ENCODE data around the gene ADAMTS6. TPM values are rescaled to one million over a fixed set of nuclear protein-coding genes. Genes with fewer than 3 reads are reported as not detected.

ADAMTS6 gene
- total RNA-seq, 4 donors from 2014 or later, result 4.9 to 40.0 (median 7.3) TPM

GRCh38 chr5:65288657-65289056, 193.1 kb downstream of the ADAMTS6 start:
- Histone ChIP-seq H3K4me1 (no peaks in the 10 kb centered on the region), H3K4me3 (no peak overlapping the region), H3K27me3 (no peaks in the 10 kb centered on the region), H3K27ac (no peak overlapping the region), H3K36me3 (no peaks in the 10 kb centered on the region), H3K9me3 (no peaks in the 10 kb centered on the region)
- no peak for TF ChIP-seq POLR2A (IDR thresholded peaks at IDR 0.05)
- no peak for TF ChIP-seq CTCF (IDR thresholded peaks at IDR 0.05)
- no peak for DNase-seq
- intact Hi-C loops (cut with DNase I; ENCODE audit: low total_unique reads), result no loop called here

- Histone ChIP-seq H3K4me1 (no peaks in the 10 kb centered on the region), H3K27me3 (no peaks in the 10 kb centered on the region), H3K36me3 (no peaks in the 10 kb centered on the region), H3K4me3 (no peak overlapping the region), H3K27ac (no peak overlapping the region), H3K9me3 (no peaks in the 10 kb centered on the region)
- TF ChIP-seq POLR2A (IDR thresholded peaks at IDR 0.05), result no peak
- no peak for TF ChIP-seq CTCF (IDR thresholded peaks at IDR 0.05)
- intact Hi-C loops (cut with DNase I; ENCODE audit: low total_unique reads), result no loop called here
- DNase-seq, result no peak
These were observed 202.1 kb downstream of the ADAMTS6 start for GRCh38 chr5:65279603-65280002.

GRCh38 chr5:65276178-65276890, 205.4 kb downstream of the ADAMTS6 start:
- TF ChIP-seq POLR2A (IDR thresholded peaks at IDR 0.05), result no peak
- TF ChIP-seq CTCF (IDR thresholded peaks at IDR 0.05), result no peak
- Histone ChIP-seq H3K4me3 (no peak overlapping the region), H3K4me1 (no peaks in the 10 kb centered on the region), H3K27ac (no peak overlapping the region), H3K36me3 (no peaks in the 10 kb centered on the region), H3K27me3 (no peaks in the 10 kb centered on the region), H3K9me3 (no peaks in the 10 kb centered on the region)
- intact Hi-C loops (cut with DNase I; ENCODE audit: low total_unique reads), result no loop called here
- DNase-seq, result no peak

DNA sequence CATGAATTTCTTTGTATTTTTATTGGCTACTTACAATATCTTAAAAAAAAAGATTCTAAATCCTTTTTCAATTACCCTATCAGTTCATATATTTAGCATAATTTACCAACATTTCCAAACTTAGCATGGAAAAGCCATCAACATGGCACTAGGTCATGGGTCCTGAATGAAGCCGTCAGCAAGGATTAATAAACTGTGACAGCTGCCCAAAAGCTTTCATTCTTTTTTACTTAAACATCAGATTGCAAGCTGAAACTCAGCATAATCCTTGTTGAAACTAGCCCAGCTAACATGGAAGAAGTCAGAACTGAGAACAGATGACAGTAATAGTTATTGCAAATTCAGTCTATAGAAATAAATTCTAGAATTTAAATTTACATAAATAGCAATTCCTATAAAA, 209.8 kb downstream of the ADAMTS6 start:
- Histone ChIP-seq H3K9me3 (no peaks in the 10 kb centered on the region), H3K27me3 (no peaks in the 10 kb centered on the region), H3K27ac (no peak overlapping the region), H3K36me3 (no peaks in the 10 kb centered on the region), H3K4me1 (no peaks in the 10 kb centered on the region), H3K4me3 (no peak overlapping the region)
- TF ChIP-seq CTCF (IDR thresholded peaks at IDR 0.05) (no peak), POLR2A (IDR thresholded peaks at IDR 0.05) (no peak)
- DNase-seq, result no peak
- intact Hi-C loops (cut with DNase I; ENCODE audit: low total_unique reads), result no loop called here

DNA sequence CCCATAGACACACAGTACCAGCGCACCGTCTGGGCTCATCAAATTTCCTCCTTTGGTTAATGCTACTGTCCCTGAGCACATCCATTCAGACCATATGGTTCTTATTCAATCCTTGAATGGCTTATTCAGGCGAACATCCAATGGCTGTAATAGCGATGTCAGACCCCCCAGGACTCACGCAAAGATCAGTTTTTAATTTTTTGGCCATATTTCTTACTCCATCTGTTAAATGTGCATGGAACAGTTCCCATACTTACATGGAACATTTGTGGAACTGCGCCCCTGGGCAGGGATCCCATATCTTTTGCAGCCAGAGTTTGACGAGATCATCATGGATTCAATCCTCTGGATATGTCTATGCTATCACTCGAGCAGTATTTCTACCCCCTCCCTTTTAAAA, 213.2 kb downstream of the ADAMTS6 start:
- Histone ChIP-seq H3K27ac (no peak overlapping the region), H3K27me3 (no peaks in the 10 kb centered on the region), H3K4me1 (no peaks in the 10 kb centered on the region), H3K4me3 (no peak overlapping the region), H3K9me3 (no peaks in the 10 kb centered on the region), H3K36me3 (no peaks in the 10 kb centered on the region)
- intact Hi-C loops (cut with DNase I; ENCODE audit: low total_unique reads), result no loop called here
- DNase-seq, result peak in 1 of 2 donors; percentile 14
- TF ChIP-seq POLR2A (IDR thresholded peaks at IDR 0.05) (no peak), CTCF (IDR thresholded peaks at IDR 0.05) (no peak)

All from uterus (tissue), 4 donors.